H4 (cell line): ENCODE data around the gene CD8A. TPM values are rescaled to one million over a fixed set of nuclear protein-coding genes. Genes with fewer than 3 reads are reported as not detected.
A peak's percentile ranks its signal among the peaks of the same experiment; 100 is the strongest.
"Not testable (repeated sequence)": the region's sequence is repeated elsewhere in the genome, so short reads cannot be mapped to it uniquely, and the experiment has no call there.

Source experiments
- DNase-seq: peaks from one replicate; pipeline ENCODE4 v3.0.0-alpha.2; 2015; ENCODE audit warnings: low spot score
- total RNA-seq: library from RNA; depleted of rRNA; stranded (reverse); fragments of >200 nt; shearing (Covaris generic); gene quantifications from 2 replicates; pipeline ENCODE4 v1.2.3, GENCODE V29; 2014

CD8A gene
- total RNA-seq, 1 experiment from 2014 or later = not detected

GRCh38 chr2:86778957-86779356, 11.8 kb downstream of the CD8A start:
- DNase-seq = no peak

- no peak for DNase-seq
Observed at GRCh38 chr2:86776532-86776931, 14.2 kb downstream of the CD8A start.

GRCh38 chr2:86775338-86775737, 15.4 kb downstream of the CD8A start:
- DNase-seq = no peak

- no peak for DNase-seq
Observed at GRCh38 chr2:86774862-86775261, 15.9 kb downstream of the CD8A start.

- no peak for DNase-seq
Observed at GRCh38 chr2:86772611-86773010, 18.1 kb downstream of the CD8A start.

- no peak for DNase-seq
Observed at GRCh38 chr2:86770816-86771301, 19.9 kb downstream of the CD8A start.

- DNase-seq = no peak
Observed at GRCh38 chr2:86769838-86770237, 20.9 kb downstream of the CD8A start.

- no peak for DNase-seq
Observed at GRCh38 chr2:86768189-86768949, 22.3 kb downstream of the CD8A start.

- no peak for DNase-seq
Observed at GRCh38 chr2:86765310-86765695, 25.4 kb downstream of the CD8A start.

- DNase-seq = peak; percentile 16
Observed at GRCh38 chr2:86764661-86765309, 25.9 kb downstream of the CD8A start.

GRCh38 chr2:86760371-86760770, 30.3 kb downstream of the CD8A start:
- DNase-seq = no peak

- DNase-seq = no peak
Observed at GRCh38 chr2:86758405-86758804, 32.3 kb downstream of the CD8A start.

GRCh38 chr2:86753606-86754005, 37.1 kb downstream of the CD8A start:
- no peak for DNase-seq

GRCh38 chr2:86752934-86753333, 37.8 kb downstream of the CD8A start:
- DNase-seq = no peak

GRCh38 chr2:86751778-86752177, 38.9 kb downstream of the CD8A start:
- no peak for DNase-seq

- no peak for DNase-seq
Observed at GRCh38 chr2:86750240-86750839, 40.4 kb downstream of the CD8A start.

- DNase-seq = peak; percentile 51
Observed at GRCh38 chr2:86747711-86748639, 42.7 kb downstream of the CD8A start.

- no peak for DNase-seq
Observed at GRCh38 chr2:86746939-86747338, 43.8 kb downstream of the CD8A start.

GRCh38 chr2:86744152-86744551, 46.6 kb downstream of the CD8A start:
- DNase-seq = no peak

GRCh38 chr2:86741889-86742498, 48.7 kb downstream of the CD8A start:
- not testable (repeated sequence) for DNase-seq

- DNase-seq = not testable (repeated sequence)
Observed at GRCh38 chr2:86739889-86740288, 50.8 kb downstream of the CD8A start.
